ENCODE results near the gene RBMS1. TPM values are rescaled to one million over a fixed set of nuclear protein-coding genes. Genes with fewer than 3 reads are reported as not detected.

RBMS1 gene
- total RNA-seq, 1 experiment from 2014 or later = 86.6 TPM

DNA sequence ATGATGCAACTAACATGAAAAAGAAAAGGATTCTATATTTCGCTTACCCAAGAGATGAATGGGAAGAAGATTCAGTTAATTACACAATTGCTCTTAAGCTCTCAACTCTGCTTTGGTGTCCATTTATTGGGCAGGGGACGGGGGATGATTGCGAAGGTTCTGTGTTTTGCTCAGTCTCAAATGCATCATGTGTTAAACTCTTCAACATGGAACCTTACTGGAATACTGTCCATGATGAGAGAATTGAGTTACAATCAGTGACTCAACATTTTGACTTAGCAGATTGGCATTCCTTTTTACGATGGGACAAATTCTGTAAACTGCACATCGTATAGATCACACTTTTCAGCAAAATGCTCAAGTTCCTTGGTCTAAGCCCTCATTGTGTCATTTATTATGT, 135.6 kb downstream of the RBMS1 start:
- no peak overlapping the region for H3K4me3 ChIP-seq
- H3K36me3 ChIP-seq = peaks cover 10% of the 10 kb centered on the region
- H3K9me3 ChIP-seq (replicated peaks) = no peaks in the 10 kb centered on the region; the same call in 1 of the 2 replicates
- no peak overlapping the region for H3K27ac ChIP-seq
- DNase-seq = no peak
- H3K27me3 ChIP-seq = no peaks in the 10 kb centered on the region
- no peaks in the 10 kb centered on the region for H3K4me1 ChIP-seq

DNA sequence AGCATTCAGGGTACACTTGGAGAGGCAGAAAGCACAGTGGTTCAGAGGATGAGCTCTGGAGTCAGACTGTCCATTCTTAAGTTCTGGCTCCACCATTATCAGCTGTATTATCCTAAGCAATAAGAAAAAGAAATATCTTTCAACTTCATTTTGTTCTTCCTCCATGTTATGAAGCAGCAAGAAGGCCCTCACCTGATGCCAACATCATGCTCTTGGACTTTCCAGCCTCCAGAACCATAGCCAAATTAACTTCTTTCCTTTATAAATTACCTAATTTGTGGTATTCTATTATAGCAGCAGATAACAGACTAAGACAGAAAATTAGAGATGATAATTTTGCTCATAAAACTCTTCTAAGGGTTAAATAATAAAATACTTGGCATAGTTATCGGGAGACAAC, 137.1 kb downstream of the RBMS1 start:
- DNase-seq = no peak
- Histone ChIP-seq H3K36me3 (peaks cover 13% of the 10 kb centered on the region), H3K4me1 (no peaks in the 10 kb centered on the region), H3K4me3 (no peak overlapping the region), H3K27ac (no peak overlapping the region), H3K27me3 (no peaks in the 10 kb centered on the region), H3K9me3 (replicated peaks) (no peaks in the 10 kb centered on the region; the same call in 1 of the 2 replicates)

DNA sequence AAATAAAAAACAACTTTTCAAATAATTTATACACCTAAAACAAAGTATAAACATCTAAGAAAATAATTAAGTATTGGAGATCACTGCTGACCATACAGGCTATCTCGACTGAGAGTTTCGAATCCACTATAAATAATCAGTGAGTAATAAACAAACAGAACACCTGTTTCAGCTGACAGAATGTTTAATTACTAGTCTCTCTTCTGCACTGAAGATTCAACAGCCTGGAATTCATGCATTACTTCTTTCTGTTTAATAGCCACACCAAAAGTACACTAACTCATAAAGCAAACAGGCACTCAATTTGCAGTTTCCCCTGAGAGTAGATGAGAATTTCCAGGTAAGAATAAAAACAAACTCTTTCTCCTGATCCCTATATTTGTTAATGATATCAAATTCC, 138.5 kb downstream of the RBMS1 start:
- no peak for DNase-seq
- H3K9me3 ChIP-seq (replicated peaks) = no peaks in the 10 kb centered on the region; the same call in 1 of the 2 replicates
- H3K4me3 ChIP-seq = no peak overlapping the region
- H3K36me3 ChIP-seq = peaks cover 13% of the 10 kb centered on the region
- H3K27ac ChIP-seq = no peak overlapping the region
- H3K4me1 ChIP-seq = no peaks in the 10 kb centered on the region
- no peaks in the 10 kb centered on the region for H3K27me3 ChIP-seq

DNA sequence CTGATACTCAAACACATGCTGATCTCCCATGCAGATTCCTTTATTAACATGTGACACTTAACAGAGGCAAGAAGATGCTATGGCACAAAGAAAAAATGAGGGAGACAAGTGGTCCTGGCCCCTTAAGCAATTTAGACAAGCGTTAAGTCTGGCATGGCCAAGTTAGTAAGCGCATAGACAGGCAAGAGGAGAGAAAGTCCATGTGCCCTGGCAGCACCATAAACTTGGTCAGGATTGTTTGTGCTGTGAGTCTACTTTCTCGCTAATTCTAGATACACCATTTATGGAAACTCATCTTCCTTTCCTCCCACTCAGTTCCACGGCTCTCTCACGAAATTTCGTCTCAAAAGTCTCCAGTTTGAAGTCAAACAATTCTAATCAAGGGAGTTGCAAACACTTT, 138.9 kb downstream of the RBMS1 start:
- Histone ChIP-seq H3K9me3 (replicated peaks) (no peaks in the 10 kb centered on the region; the same call in 1 of the 2 replicates), H3K27me3 (no peaks in the 10 kb centered on the region), H3K27ac (no peak overlapping the region), H3K4me3 (no peak overlapping the region), H3K36me3 (peaks cover 13% of the 10 kb centered on the region), H3K4me1 (no peaks in the 10 kb centered on the region)
- DNase-seq = no peak

DNA sequence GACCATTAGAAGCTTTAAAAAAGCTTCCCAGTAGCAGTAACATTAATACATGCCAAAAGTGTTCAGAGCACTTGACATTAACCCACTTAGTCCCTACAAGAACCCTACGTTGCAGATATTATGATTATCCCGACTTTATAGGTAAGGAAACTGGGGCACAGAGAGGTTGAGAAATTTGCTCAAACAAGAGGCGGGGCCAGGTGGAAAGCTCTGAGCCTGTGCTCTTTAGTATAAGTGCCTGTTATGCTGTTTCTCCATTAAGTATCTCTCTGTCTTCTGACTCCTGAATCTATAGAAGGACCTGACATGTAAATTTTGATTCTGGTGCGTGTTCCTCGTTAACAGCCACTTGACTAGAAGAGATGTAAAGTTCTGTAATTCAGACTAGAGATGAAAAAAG, 139.8 kb downstream of the RBMS1 start:
- no peaks in the 10 kb centered on the region for H3K27me3 ChIP-seq
- peaks cover 13% of the 10 kb centered on the region for H3K36me3 ChIP-seq
- no peak overlapping the region for H3K27ac ChIP-seq

DNA sequence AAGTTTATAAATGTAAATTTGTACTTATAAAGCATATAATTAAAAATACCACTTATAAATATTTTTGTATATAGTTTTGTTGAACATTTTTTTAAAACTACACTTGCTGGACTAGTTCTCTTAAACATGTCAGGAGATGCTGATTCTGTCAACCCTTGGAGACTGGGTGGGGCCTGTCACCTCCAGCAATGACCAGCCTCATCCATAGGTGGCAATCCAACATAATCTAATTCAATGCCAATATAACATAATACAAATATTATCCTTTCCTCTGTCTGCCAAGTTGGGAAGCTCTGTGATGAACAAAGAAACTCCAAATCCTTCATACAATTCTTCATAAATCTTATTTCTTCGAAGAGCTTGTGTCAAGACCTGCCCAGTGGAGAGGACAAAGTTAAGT, 140.4 kb downstream of the RBMS1 start:
- Histone ChIP-seq H3K27me3 (no peaks in the 10 kb centered on the region), H3K27ac (no peak overlapping the region), H3K36me3 (peaks cover 12% of the 10 kb centered on the region), H3K9me3 (replicated peaks) (no peaks in the 10 kb centered on the region), H3K4me1 (no peaks in the 10 kb centered on the region), H3K4me3 (no peak overlapping the region)
- DNase-seq = no peak

More for the DNA sequence above, 139.8 kb downstream of the RBMS1 start:
- Histone ChIP-seq H3K4me3 (no peak overlapping the region), H3K9me3 (replicated peaks) (no peaks in the 10 kb centered on the region), H3K4me1 (no peaks in the 10 kb centered on the region)
- no peak for DNase-seq

DNA sequence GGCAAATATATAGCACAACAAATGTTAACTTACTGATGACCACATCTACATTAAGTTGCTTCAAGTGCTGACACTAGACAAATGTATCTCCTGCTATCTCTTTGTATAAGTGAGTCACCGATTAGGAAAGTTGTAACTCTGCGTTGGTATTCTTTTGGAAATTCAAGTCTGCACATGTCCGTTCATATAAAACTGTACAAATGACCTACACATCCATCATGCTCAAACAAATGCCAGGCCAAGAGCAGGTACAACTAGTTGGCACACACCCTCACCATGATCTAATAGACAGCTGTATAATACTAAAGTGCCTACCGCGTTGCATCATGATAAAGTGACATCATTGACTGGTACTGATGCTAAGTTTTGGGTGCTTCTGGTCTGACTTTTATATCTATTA, 141.1 kb downstream of the RBMS1 start:
- no peak overlapping the region for H3K4me3 ChIP-seq
- H3K36me3 ChIP-seq = peaks cover 7% of the 10 kb centered on the region
- H3K4me1 ChIP-seq = no peaks in the 10 kb centered on the region; the same call in 1 of the 2 replicates
- no peaks in the 10 kb centered on the region for H3K9me3 ChIP-seq (replicated peaks)
- H3K27ac ChIP-seq = no peak overlapping the region
- DNase-seq = no peak
- H3K27me3 ChIP-seq = no peaks in the 10 kb centered on the region

DNA sequence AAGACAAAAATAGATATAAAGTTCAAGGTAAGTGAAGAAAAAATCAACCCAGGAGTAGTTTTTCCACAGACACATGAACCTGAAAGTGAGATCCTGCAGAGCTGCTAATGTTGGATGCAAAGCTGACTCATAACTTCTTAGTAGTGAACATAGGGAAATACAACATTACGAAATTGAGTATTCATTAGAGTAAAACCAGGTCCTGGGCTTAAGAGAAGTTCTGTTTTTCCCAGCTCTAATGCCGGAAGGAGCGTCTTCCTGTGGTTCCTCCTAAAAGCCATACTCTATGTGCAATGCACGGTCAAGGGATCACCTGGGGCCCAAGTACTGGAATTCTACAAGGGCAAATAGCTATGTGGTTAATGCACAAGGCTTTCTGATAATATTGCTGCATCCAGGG, 141.7 kb downstream of the RBMS1 start:
- H3K27ac ChIP-seq = no peak overlapping the region
- peaks cover 6% of the 10 kb centered on the region for H3K36me3 ChIP-seq
- H3K27me3 ChIP-seq = no peaks in the 10 kb centered on the region
- no peaks in the 10 kb centered on the region for H3K9me3 ChIP-seq (replicated peaks)
- H3K4me1 ChIP-seq = no peaks in the 10 kb centered on the region; the same call in 1 of the 2 replicates
- no peak for DNase-seq
- no peak overlapping the region for H3K4me3 ChIP-seq

DNA sequence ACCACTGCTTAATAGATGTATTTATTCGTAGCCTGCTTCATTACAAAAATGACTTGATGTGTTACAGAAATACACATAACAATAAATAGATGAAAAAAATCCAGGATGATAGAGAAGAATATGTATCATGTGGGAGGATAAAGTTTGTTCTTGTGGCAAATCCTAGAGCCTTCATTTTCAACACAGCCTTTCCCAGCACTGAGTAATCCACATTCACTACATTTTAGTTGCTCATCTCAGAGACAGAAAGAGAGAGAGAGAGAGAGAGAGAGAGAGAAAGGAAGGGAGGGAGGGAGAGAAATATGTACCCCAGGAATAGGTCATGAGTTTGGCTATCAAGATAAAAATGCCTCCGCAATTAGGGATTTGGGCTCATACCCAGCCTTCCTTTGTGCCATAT, 144.3 kb downstream of the RBMS1 start:
- Histone ChIP-seq H3K27me3 (no peaks in the 10 kb centered on the region), H3K9me3 (replicated peaks) (no peaks in the 10 kb centered on the region), H3K27ac (no peak overlapping the region), H3K36me3 (peaks cover 2% of the 10 kb centered on the region), H3K4me1 (no peaks in the 10 kb centered on the region; the same call in 1 of the 2 replicates), H3K4me3 (no peak overlapping the region)
- DNase-seq = no peak

DNA sequence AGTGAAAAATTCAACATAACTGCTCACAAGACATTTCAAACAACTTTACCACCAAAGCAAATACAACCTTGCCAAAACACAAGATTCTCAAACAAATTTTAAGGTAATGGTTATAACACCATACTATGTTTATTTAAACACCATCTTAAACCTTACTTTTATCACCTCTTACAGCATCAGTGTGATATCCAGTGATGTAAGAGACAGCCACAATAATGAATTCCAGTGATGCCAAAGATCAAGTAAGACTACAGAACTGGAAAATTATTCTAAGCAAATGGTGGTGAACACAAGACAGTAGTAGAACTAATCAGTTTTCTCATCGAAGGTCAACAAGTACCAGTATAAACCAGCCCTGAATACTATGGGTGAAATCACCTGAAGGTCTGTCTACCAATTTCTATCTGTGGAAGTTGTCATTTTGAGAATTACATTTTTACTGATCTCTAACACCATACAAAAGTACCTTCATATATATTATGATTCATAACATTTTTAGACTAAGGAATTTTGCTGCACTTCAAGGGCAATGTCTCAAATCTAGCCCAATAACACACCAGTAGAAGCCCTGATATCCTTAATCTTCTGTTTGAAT, 146.2 kb downstream of the RBMS1 start:
- no peak for DNase-seq
- H3K27ac ChIP-seq = no peak overlapping the region
- H3K27me3 ChIP-seq = no peaks in the 10 kb centered on the region
- no peaks in the 10 kb centered on the region for H3K9me3 ChIP-seq (replicated peaks)
- H3K4me1 ChIP-seq = peaks cover 7% of the 10 kb centered on the region
- H3K4me3 ChIP-seq = no peak overlapping the region
- H3K36me3 ChIP-seq = no peaks in the 10 kb centered on the region; the same call in 1 of the 2 replicates

DNA sequence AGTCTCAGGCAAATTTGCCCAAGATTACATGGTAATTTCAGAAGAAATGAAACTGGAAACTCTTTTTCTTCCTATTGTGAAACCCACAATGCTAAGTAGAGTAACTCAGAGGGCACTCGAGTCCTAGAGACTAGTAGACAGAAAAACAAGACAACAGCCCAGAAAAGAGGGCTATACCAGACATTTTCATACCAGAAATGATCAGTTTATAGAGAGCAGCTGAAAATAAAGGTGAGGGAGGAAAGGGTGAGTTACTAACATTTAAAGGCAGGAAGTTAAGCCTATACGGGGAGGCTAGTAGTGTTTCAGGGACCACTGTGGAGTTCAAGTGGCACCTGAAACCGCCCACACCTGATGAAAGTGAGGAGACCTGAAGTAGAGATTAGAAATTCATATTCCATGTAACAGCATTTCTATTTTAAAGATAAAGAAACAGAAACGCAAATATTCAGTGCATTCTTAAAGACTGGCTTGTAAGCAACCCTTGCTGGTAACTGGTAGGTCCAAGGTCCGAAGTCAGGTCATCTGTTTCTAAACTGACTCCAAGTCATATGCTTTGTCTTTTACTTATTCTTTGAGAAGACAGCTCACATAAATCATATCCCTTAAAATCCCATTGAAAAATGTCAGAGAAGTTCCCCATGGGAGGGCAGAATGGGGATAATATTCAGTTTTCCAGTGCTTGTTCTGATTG, 148.4 kb downstream of the RBMS1 start:
- no peaks in the 10 kb centered on the region for H3K27me3 ChIP-seq
- 0 out of 2 replicates have a peak, but pooled peaks cover 3% of the 10 kb centered on the region for H3K36me3 ChIP-seq
- H3K4me1 ChIP-seq = peaks cover 7% of the 10 kb centered on the region
- H3K27ac ChIP-seq = no peak overlapping the region
- no peak overlapping the region for H3K4me3 ChIP-seq
- no peak for DNase-seq
- no peaks in the 10 kb centered on the region for H3K9me3 ChIP-seq (replicated peaks)

DNA sequence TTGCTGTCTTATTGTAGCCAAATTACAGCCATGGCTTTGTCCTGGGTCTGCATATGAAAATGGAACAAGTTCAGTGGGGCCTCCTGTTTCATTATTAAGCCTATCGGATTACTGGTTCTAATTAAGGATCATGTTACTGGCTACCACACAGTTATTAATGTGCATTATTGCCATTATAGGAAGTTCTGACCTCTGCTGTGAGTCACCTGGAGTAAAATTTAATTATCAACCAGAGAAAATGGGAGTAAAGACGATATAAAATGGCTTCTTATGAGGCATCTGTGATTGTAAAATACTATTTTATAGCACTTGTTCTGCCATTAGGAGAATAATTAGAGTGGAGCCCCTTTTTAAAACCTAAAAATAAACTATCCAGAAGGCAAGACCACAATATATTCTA, 150.2 kb downstream of the RBMS1 start:
- no peaks in the 10 kb centered on the region for H3K9me3 ChIP-seq (replicated peaks)
- peaks cover 3% of the 10 kb centered on the region; the same call in 1 of the 2 replicates for H3K36me3 ChIP-seq
- peaks cover 7% of the 10 kb centered on the region for H3K4me1 ChIP-seq
- no peak overlapping the region for H3K27ac ChIP-seq
- no peaks in the 10 kb centered on the region for H3K27me3 ChIP-seq
- H3K4me3 ChIP-seq = no peak overlapping the region
- DNase-seq = no peak

DNA sequence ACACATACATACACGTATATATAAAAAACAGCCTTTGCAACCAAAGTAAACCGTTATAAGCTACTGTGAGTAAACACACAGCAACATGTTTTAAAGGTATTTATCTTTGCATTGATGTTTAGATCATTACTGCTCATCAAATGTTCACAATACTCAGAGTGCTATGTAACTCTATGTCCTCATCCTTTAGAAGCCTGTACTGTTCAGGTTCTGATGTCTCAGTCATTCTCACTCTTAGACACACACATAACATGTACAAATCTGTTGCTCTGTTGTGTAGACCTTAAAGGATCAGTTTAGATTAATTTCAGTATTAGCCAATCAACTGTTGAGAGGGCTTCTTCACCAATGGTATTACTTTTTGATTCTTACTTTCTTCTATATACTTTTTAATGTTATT, 153.9 kb downstream of the RBMS1 start:
- H3K27ac ChIP-seq = no peak overlapping the region
- peaks cover 12% of the 10 kb centered on the region for H3K4me1 ChIP-seq
- DNase-seq = no peak
- H3K9me3 ChIP-seq (replicated peaks) = no peaks in the 10 kb centered on the region
- no peaks in the 10 kb centered on the region for H3K27me3 ChIP-seq
- H3K4me3 ChIP-seq = no peak overlapping the region
- H3K36me3 ChIP-seq = peaks cover 3% of the 10 kb centered on the region; the same call in 1 of the 2 replicates

DNA sequence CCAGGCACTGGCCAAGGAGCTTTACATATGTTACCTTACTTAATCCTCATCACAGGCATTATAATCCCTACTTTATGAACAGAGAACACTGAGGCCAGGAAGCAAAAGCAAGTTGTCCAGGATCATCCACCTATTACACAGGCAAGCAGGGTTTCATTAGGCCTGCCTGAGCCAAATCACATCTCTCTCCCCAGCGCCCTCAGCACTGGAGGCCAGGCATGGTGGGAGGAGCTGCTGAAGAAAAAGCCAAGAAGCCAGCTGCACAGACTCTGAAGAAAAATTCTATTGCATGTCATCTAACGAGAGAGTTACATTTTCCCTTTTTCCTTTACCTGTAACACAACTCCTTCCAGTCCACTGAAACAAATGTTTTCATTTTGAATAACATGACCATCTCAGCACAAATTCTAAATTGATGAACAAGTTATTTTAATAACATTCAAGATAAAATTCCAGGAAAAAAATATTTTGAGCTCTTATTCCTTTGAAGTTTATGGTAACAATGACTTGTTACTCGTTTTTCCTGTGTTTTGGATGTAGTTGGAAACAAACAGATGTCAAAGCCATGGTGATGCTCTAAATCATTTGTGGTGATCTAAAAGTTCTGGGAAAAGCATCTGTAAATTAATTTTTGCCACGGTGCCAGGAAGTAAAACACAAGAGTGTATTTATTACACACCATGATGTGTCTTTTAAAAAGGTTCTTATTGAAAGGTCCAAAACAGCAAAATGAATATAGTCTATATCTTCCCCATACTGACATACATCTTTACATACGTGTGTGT, 154.5 kb downstream of the RBMS1 start:
- no peak overlapping the region for H3K27ac ChIP-seq
- H3K27me3 ChIP-seq = no peaks in the 10 kb centered on the region
- DNase-seq = no peak
- peaks cover 12% of the 10 kb centered on the region for H3K4me1 ChIP-seq
- no peaks in the 10 kb centered on the region for H3K9me3 ChIP-seq (replicated peaks)
- H3K4me3 ChIP-seq = no peak overlapping the region
- H3K36me3 ChIP-seq = peaks cover 3% of the 10 kb centered on the region; the same call in 1 of the 2 replicates

DNA sequence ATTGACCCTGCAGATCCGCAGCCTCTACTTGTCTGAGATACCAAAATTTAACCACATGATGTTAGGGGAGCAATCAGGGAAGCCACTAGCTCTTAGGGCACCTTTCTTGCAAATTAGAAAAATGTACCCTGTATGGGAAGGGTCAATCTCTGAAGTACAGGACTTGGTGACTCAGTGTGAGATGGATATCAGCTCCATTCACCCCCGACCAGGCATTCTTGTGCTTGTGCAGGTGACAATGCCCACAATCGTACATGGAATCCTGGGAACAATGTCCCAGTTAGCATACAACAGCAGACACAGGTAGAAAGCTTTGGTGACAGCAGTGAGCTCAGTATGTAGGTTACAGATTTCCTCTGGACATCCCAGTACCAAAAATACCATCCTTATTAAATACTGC, 155.9 kb downstream of the RBMS1 start:
- H3K9me3 ChIP-seq (replicated peaks) = no peaks in the 10 kb centered on the region
- DNase-seq = no peak
- peaks cover 3% of the 10 kb centered on the region; the same call in 1 of the 2 replicates for H3K36me3 ChIP-seq
- H3K27ac ChIP-seq = no peak overlapping the region
- no peaks in the 10 kb centered on the region for H3K27me3 ChIP-seq
- H3K4me1 ChIP-seq = peaks cover 5% of the 10 kb centered on the region; the same call in 1 of the 2 replicates
- no peak overlapping the region for H3K4me3 ChIP-seq
